Upper lobe of left lung (tissue), 4 donors: ENCODE measurements around the gene MYO1E.

ENCODE experiments used
- EP300 ChIP-seq, 4 donors: sonication (generic); formaldehyde crosslinking; IDR thresholded peaks; one replicate each; pipeline ENCODE4 v1.5.1; 2017; ENCODE audit warnings: antibody characterized with exemption in 4 of 4, control low read depth in 2 of 4
- POLR2A ChIP-seq, 4 donors: fragments of 450-650 bp; IDR thresholded peaks; one replicate each; pipeline ENCODE4 v1.5.1; 2016 to 2017; ENCODE audit warnings: antibody characterized with exemption in 4 of 4, mild to moderate bottlenecking in 2 of 4
- POLR2AphosphoS5 ChIP-seq, 2 donors: sonication (generic); formaldehyde crosslinking; IDR thresholded peaks; one replicate each; pipeline ENCODE4 v1.5.1; 2017; ENCODE audit warnings: antibody characterized with exemption in 2 of 2
- TF ChIP-seq, protein P1 (sequence below), 6 experiments: fragments of 450-650 bp in 4 of 6; fragments of 200-600 bp in 2 of 6; sonication (generic) in 2 of 6; IDR thresholded peaks; one replicate each; pipeline ENCODE4 v1.5.1; 2016 to 2019; ENCODE audit warnings: antibody characterized with exemption in 6 of 6

DNA sequence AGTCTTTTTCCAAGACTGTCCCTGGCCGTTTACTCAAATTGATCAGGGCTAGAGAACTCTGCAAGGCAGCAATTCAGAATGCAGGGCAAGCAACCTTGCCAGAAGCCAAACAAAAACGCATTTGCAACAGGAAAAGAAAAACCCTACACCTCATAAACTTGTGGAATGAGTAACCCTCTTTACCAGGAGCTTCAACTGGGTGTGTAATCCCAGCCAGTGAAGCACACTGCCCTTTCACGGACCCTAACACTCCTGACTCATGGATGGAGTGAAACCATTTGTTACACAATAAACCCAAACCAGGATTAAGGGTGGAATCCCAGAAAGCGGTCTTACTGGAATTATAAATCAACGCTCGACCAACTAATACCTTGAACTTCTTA lies 180.8 kb downstream of the MYO1E start:
- TF ChIP-seq, protein P1, sequence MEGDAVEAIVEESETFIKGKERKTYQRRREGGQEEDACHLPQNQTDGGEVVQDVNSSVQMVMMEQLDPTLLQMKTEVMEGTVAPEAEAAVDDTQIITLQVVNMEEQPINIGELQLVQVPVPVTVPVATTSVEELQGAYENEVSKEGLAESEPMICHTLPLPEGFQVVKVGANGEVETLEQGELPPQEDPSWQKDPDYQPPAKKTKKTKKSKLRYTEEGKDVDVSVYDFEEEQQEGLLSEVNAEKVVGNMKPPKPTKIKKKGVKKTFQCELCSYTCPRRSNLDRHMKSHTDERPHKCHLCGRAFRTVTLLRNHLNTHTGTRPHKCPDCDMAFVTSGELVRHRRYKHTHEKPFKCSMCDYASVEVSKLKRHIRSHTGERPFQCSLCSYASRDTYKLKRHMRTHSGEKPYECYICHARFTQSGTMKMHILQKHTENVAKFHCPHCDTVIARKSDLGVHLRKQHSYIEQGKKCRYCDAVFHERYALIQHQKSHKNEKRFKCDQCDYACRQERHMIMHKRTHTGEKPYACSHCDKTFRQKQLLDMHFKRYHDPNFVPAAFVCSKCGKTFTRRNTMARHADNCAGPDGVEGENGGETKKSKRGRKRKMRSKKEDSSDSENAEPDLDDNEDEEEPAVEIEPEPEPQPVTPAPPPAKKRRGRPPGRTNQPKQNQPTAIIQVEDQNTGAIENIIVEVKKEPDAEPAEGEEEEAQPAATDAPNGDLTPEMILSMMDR (IDR thresholded peaks at IDR 0.05): no peak
- TF ChIP-seq POLR2A (IDR thresholded peaks at IDR 0.05) (no peak), POLR2AphosphoS5 (IDR thresholded peaks at IDR 0.05) (no peak), EP300 (IDR thresholded peaks at IDR 0.05) (no peak)
